H9 (cell line): ENCODE data around the gene CASP10. TPM values are rescaled to one million over a fixed set of nuclear protein-coding genes. Genes with fewer than 3 reads are reported as not detected.

Source experiments
- DNase-seq: peaks from one replicate; pipeline ENCODE4 v3.0.0-alpha.2; 2017
- H2AFZ ChIP-seq: one replicate; pipeline ENCODE4 v1.6.1; 2013; ENCODE audit warnings: mild to moderate bottlenecking, low read length, control low read depth, moderate library complexity
- H2AK5ac ChIP-seq: 2 replicates; pipeline ENCODE4 v1.6.1; 2013; ENCODE audit warnings: low read length, control low read depth, mixed read lengths; ENCODE audit not compliant: insufficient read length
- H2BK120ac ChIP-seq: one replicate; pipeline ENCODE4 v1.6.1; 2013; ENCODE audit warnings: low read depth, mild to moderate bottlenecking, low read length, control low read depth, inconsistent platforms; ENCODE audit not compliant: poor library complexity, severe bottlenecking
- H2BK12ac ChIP-seq: 2 replicates; pipeline ENCODE4 v1.6.1; 2013; ENCODE audit warnings: low read length, control low read depth, mixed read lengths, low read depth; ENCODE audit not compliant: insufficient read length
- H2BK15ac ChIP-seq: 2 replicates; pipeline ENCODE4 v1.6.1; 2013; ENCODE audit warnings: low read depth, low read length, control low read depth
- H2BK20ac ChIP-seq: one replicate; pipeline ENCODE4 v1.6.1; 2013; ENCODE audit warnings: low read depth, mild to moderate bottlenecking, low read length, control low read depth, inconsistent platforms; ENCODE audit not compliant: poor library complexity, severe bottlenecking
- H2BK5ac ChIP-seq: 2 replicates; pipeline ENCODE4 v1.6.1; 2013; ENCODE audit warnings: low read length, control low read depth, mixed read lengths; ENCODE audit not compliant: insufficient read length
- H3K14ac ChIP-seq: 2 replicates; pipeline ENCODE4 v1.6.1; 2013; ENCODE audit warnings: low read length, control low read depth; ENCODE audit not compliant: insufficient read depth
- H3K18ac ChIP-seq: 2 replicates; pipeline ENCODE4 v1.6.1; 2013; ENCODE audit warnings: low read depth, mild to moderate bottlenecking, mixed read lengths, low read length, control low read depth; ENCODE audit not compliant: insufficient read length
- H3K23ac ChIP-seq: 2 replicates; pipeline ENCODE4 v1.6.1; 2013; ENCODE audit warnings: low read length, control low read depth, mixed read lengths, low read depth; ENCODE audit not compliant: insufficient read length
- H3K23me2 ChIP-seq: 2 replicates; pipeline ENCODE4 v1.6.1; 2013; ENCODE audit warnings: low read depth, mild to moderate bottlenecking, mixed read lengths, low read length, control low read depth; ENCODE audit not compliant: insufficient read length, poor library complexity, severe bottlenecking
- H3K27ac ChIP-seq: 2 replicates; pipeline ENCODE4 v1.5.1; 2013; ENCODE audit warnings: low read length, control low read depth, mixed read lengths, low read depth; ENCODE audit not compliant: insufficient read length
- H3K27me3 ChIP-seq: 2 replicates; pipeline ENCODE4 v1.6.1; 2013; ENCODE audit warnings: low read length, control low read depth, inconsistent platforms; ENCODE audit not compliant: insufficient read depth
- H3K4ac ChIP-seq: 2 replicates; pipeline ENCODE4 v1.6.1; 2013; ENCODE audit warnings: low read depth, mild to moderate bottlenecking, control low read depth, inconsistent platforms, low read length, moderate library complexity
- H3K4me1 ChIP-seq: 2 replicates; pipeline ENCODE4 v1.6.1; 2013; ENCODE audit warnings: low read length, control low read depth, inconsistent platforms; ENCODE audit not compliant: insufficient read depth
- H3K4me2 ChIP-seq: 2 replicates; pipeline ENCODE4 v1.6.1; 2013; ENCODE audit warnings: low read length, control low read depth, mixed read lengths; ENCODE audit not compliant: insufficient read length, insufficient read depth
- H3K56ac ChIP-seq: 2 replicates; pipeline ENCODE4 v1.6.1; 2013; ENCODE audit warnings: low read depth, mild to moderate bottlenecking, mixed read lengths, low read length, control low read depth; ENCODE audit not compliant: insufficient read length
- H3K79me1 ChIP-seq: 2 replicates; pipeline ENCODE4 v1.6.1; 2013; ENCODE audit warnings: low read depth, mild to moderate bottlenecking, moderate library complexity, low read length, control low read depth, inconsistent platforms; ENCODE audit not compliant: insufficient read depth, poor library complexity, severe bottlenecking
- H3K79me2 ChIP-seq: 2 replicates; pipeline ENCODE4 v1.6.1; 2013; ENCODE audit warnings: low read length, control low read depth, inconsistent platforms; ENCODE audit not compliant: insufficient read depth
- H3K9ac ChIP-seq: 2 replicates; pipeline ENCODE4 v1.6.1; 2013; ENCODE audit warnings: low read length, control low read depth, mixed read lengths; ENCODE audit not compliant: insufficient read length; ENCODE audit errors: extremely low read depth
- H3K9me3 ChIP-seq: one replicate; pipeline ENCODE4 v1.6.1; 2013; ENCODE audit warnings: low read depth, low read length, inconsistent platforms; ENCODE audit not compliant: control insufficient read depth
- H3T11ph ChIP-seq: one replicate; pipeline ENCODE4 v1.6.1; 2013; ENCODE audit warnings: mild to moderate bottlenecking, low read length, control low read depth, inconsistent platforms
- H4K20me1 ChIP-seq: one replicate; pipeline ENCODE4 v1.6.1; 2013; ENCODE audit not compliant: control insufficient read depth, insufficient read length, insufficient read depth
- H4K5ac ChIP-seq: 2 replicates; pipeline ENCODE4 v1.6.1; 2013; ENCODE audit warnings: low read depth, mild to moderate bottlenecking, mixed read lengths, low read length, control low read depth; ENCODE audit not compliant: insufficient read length
- H4K8ac ChIP-seq: replicated peaks from 2 replicates; pipeline ENCODE4 v1.6.1; 2013; ENCODE audit warnings: low read length, control low read depth, mixed read lengths, low read depth; ENCODE audit not compliant: insufficient read length
- H4K91ac ChIP-seq: 2 replicates; pipeline ENCODE4 v1.6.1; 2013; ENCODE audit warnings: low read depth, mild to moderate bottlenecking, moderate library complexity, mixed read lengths, low read length, control low read depth; ENCODE audit not compliant: insufficient read length
- H3K27ac Mint-ChIP-seq, 3 experiments: 2 replicates in 2 of 3; 3 replicates in 1 of 3; pipeline ENCODE4 v1.8.0; 2020 to 2021; ENCODE audit warnings: mixed read lengths in 3 of 3, mild to moderate bottlenecking in 1 of 3, moderate library complexity in 1 of 3
- H3K27me3 Mint-ChIP-seq: 2 replicates; pipeline ENCODE4 v1.8.0; 2021; ENCODE audit warnings: low read depth, mild to moderate bottlenecking, moderate library complexity, mixed read lengths
- H3K36me3 Mint-ChIP-seq, 3 experiments: 2 replicates in 2 of 3; 3 replicates in 1 of 3; pipeline ENCODE4 v1.8.0; 2020 to 2021; ENCODE audit warnings: low read depth in 3 of 3, mixed read lengths in 3 of 3; ENCODE audit not compliant: insufficient read depth in 1 of 3
- H3K4me1 Mint-ChIP-seq, 2 experiments: 2 replicates each; pipeline ENCODE4 v1.8.0; 2020; ENCODE audit warnings: mixed read lengths in 2 of 2
- H3K4me3 Mint-ChIP-seq, 2 experiments: 2 replicates in 1 of 2; 3 replicates in 1 of 2; pipeline ENCODE4 v1.8.0; 2020 to 2021; ENCODE audit warnings: mild to moderate bottlenecking in 2 of 2, mixed read lengths in 2 of 2, moderate library complexity in 1 of 2
- H3K9me3 Mint-ChIP-seq, 2 experiments: 2 replicates in 1 of 2; 3 replicates in 1 of 2; pipeline ENCODE4 v1.8.0; 2020; ENCODE audit warnings: mild to moderate bottlenecking in 2 of 2, mixed read lengths in 2 of 2, moderate library complexity in 1 of 2
- WGBS: extraction: QIAGEN DNeasy Blood & Tissue Kit; methylation state at CpG from one replicate; pipeline ENCODE4 v1.1.7; 2013; ENCODE audit warnings: missing lambda C conversion rate, low lambda C conversion rate, mixed read lengths; ENCODE audit not compliant: insufficient read length; ENCODE audit errors: extremely low coverage; 5-methylcytosine and 5-hydroxymethylcytosine counted together
- total RNA-seq: library from RNA; stranded (reverse); gene quantifications from 2 replicates; pipeline ENCODE4 v1.2.1, GENCODE V29; 2021
- TF ChIP-seq, protein P1 (sequence below): fragments of 200-600 bp; sonication (generic); conservative IDR thresholded peaks from 3 replicates; pipeline ENCODE4 v1.8.0; 2021; ENCODE audit warnings: antibody characterized with exemption, mild to moderate bottlenecking

CASP10 gene
- total RNA-seq, 1 experiment from 2014 or later = 2.7 TPM

DNA sequence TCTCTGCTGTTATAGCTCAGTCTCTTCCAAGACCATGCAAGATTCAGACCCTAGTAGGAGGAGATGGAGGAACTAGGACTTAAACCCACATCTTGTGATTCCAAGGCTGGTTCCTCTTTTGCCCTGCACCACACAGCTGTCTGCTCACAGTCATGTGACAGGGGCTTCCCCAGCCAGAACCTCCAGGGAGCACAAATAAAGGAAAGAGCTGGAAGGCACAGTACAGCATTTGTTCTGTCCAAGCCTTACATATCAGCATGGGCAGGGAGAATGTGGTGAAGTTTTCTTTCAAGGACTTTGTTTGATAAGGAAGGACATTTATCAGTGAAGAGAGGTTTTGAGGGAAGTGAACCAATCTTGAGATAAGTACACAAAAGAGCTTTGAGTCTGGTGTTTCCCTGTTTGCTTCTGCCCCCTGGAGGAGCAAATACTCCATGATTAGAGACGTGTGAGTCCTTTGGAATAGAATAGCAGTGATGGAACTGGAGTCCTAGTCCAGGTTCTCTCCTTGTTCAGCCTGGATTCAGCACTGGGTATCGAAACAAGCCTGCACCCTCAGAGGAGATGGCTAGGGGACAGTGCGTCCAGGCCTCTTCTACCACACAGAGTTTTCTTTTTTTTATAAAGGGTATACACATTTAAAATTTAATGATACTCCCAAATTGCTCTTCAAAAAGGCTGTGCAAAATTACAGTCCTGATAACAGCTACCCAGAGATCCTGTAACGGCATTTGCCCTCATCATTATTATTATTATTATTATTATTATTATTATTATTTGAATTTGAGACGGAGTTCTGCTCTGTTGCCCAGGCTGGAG lies 24.6 kb upstream of the CASP10 start:
- no peaks in the 10 kb centered on the region for H4K20me1 ChIP-seq
- Mint-ChIP-seq H3K4me1 (peaks cover 11 to 12% of the 10 kb centered on the region in 2 experiments), H3K9me3 (no peaks in the 10 kb centered on the region), H3K4me3 (no peak overlapping the region), H3K27me3 (no peaks in the 10 kb centered on the region), H3K27ac (peak overlapping the region; percentile 21 to 95 (median 67); a peak in 6 of 7 replicates), H3K36me3 (no peaks in the 10 kb centered on the region)
- H3K14ac ChIP-seq = no peak overlapping the region
- H3K56ac ChIP-seq = no peak overlapping the region
- H4K8ac ChIP-seq = no peak overlapping the region
- H2AFZ ChIP-seq = peak overlapping the region; percentile 78
- H3K79me2 ChIP-seq = no peaks in the 10 kb centered on the region
- TF ChIP-seq, protein P1, sequence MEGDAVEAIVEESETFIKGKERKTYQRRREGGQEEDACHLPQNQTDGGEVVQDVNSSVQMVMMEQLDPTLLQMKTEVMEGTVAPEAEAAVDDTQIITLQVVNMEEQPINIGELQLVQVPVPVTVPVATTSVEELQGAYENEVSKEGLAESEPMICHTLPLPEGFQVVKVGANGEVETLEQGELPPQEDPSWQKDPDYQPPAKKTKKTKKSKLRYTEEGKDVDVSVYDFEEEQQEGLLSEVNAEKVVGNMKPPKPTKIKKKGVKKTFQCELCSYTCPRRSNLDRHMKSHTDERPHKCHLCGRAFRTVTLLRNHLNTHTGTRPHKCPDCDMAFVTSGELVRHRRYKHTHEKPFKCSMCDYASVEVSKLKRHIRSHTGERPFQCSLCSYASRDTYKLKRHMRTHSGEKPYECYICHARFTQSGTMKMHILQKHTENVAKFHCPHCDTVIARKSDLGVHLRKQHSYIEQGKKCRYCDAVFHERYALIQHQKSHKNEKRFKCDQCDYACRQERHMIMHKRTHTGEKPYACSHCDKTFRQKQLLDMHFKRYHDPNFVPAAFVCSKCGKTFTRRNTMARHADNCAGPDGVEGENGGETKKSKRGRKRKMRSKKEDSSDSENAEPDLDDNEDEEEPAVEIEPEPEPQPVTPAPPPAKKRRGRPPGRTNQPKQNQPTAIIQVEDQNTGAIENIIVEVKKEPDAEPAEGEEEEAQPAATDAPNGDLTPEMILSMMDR = peak; percentile 85
- H4K91ac ChIP-seq = no peak overlapping the region
- no peak overlapping the region for H3T11ph ChIP-seq
- no peak overlapping the region for H2BK15ac ChIP-seq
- no peaks in the 10 kb centered on the region for H3K27me3 ChIP-seq
- H3K18ac ChIP-seq = no peak overlapping the region
- H2BK5ac ChIP-seq = no peak overlapping the region
- H2BK120ac ChIP-seq = no peak overlapping the region
- no peak overlapping the region for H2BK12ac ChIP-seq
- no peak overlapping the region for H2BK20ac ChIP-seq
- no peak overlapping the region for H2AK5ac ChIP-seq
- H3K23me2 ChIP-seq = no peaks in the 10 kb centered on the region
- peaks cover 4% of the 10 kb centered on the region; the same call in 1 of the 2 replicates for H3K4me1 ChIP-seq
- no peak overlapping the region for H3K27ac ChIP-seq
- peak; percentile 72 for DNase-seq
- no peak overlapping the region for H3K4me2 ChIP-seq
- no peak overlapping the region for H3K9ac ChIP-seq
- H4K5ac ChIP-seq = no peak overlapping the region
- no peak overlapping the region for H3K23ac ChIP-seq
- no CpG with 5 or more reads among the region's 5 CpGs for WGBS
- H3K79me1 ChIP-seq = no peaks in the 10 kb centered on the region
- H3K9me3 ChIP-seq = no peaks in the 10 kb centered on the region
- no peak overlapping the region for H3K4ac ChIP-seq
